HG03575 (cell line): Measurements from ENCODE around the gene SLC37A4.
A peak's percentile ranks its signal among the peaks of the same experiment; 100 is the strongest.
"Not testable (repeated sequence)": the region's sequence is repeated elsewhere in the genome, so short reads cannot be mapped to it uniquely, and the experiment has no call there.

Source experiments
- ATAC-seq: cut with Tn5 transposase; IDR thresholded peaks from one replicate; pipeline ENCODE4 v1.9.1; 2021; ENCODE audit not compliant: unreplicated experiment, insufficient number of reproducible peaks, low FRiP score; ENCODE audit errors: extremely low read depth

The SLC37A4 gene

DNA sequence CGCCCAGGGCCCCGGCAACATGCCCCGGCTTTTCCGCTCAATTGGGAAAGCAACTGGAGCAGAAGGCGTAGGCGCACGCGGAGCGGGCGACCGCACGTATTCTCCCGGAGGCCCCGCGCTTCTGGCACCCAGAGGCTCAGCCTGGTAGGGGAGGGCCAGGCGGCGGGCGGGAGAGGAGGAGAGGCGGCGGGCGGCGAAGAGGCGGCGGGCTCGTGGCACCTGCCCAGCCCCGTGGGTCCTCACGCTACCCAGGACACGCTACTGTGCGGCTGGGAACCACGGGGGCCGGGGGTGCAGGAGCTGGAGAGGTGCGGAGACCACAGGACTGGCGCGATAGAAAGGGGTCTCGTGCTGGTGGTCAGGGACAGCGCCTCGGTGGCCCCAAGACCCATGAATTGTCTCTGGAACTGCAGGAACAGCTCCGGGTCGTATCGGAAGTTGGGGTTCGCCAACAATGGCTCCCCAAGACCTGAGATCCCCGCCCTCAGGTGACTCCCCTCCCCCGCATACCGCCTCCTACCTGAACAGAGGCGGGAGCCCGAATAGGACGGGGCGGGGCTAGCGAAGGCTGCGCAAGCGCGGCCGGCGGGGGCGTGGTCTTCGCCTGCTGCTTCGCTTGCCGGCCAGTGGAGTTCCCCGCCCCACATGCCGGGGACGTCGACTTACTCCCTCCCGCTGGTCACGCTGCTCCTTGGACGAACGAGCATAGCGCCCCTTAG is at the start of gene SLC37A4:
Gene SLC37A4, minus strand, starts transcription at position 549 of the 719 bp plus-strand sequence.
- ATAC-seq, result peak; percentile 50

DNA sequence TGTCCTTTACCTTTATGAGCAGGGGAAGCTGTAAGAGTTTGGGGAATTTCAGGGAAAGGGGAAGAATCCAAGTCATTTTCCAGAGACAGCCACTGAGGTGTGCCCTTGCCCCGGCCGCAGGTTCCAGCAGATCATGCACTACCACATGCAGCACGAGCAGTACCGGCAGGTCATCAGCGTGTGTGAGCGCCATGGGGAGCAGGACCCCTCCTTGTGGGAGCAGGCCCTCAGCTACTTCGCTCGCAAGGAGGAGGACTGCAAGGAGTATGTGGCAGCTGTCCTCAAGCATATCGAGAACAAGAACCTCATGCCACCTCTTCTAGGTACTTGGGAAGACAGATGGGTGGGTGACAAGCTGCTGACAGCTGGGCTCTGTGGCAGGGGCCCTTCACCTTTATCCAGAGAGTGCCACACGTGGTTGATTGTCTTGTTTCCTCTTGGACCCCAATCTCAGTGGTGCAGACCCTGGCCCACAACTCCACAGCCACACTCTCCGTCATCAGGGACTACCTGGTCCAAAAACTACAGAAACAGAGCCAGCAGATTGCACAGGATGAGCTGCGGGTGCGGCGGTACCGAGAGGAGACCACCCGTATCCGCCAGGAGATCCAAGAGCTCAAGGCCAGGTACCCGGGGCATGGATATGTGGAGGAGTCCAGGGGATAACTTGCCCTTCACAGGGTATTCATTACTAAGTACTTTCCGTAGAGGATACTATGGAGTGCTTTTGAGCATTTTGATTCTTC is 48.2 kb upstream of the SLC37A4 start:
- no peak for ATAC-seq

DNA sequence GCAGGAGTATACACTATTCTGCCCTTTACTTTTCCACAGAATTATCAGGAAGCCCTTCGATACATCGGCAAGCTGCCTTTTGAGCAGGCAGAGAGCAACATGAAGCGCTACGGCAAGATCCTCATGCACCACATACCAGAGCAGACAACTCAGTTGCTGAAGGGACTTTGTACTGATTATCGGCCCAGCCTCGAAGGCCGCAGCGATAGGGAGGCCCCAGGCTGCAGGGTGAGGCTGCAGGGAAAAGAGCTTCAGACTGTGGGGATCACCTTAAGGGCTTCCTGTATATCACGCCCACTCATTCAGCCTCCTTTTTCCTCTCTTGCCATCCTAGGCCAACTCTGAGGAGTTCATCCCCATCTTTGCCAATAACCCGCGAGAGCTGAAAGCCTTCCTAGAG is 47.2 kb upstream of the SLC37A4 start:
- ATAC-seq, result no peak

DNA sequence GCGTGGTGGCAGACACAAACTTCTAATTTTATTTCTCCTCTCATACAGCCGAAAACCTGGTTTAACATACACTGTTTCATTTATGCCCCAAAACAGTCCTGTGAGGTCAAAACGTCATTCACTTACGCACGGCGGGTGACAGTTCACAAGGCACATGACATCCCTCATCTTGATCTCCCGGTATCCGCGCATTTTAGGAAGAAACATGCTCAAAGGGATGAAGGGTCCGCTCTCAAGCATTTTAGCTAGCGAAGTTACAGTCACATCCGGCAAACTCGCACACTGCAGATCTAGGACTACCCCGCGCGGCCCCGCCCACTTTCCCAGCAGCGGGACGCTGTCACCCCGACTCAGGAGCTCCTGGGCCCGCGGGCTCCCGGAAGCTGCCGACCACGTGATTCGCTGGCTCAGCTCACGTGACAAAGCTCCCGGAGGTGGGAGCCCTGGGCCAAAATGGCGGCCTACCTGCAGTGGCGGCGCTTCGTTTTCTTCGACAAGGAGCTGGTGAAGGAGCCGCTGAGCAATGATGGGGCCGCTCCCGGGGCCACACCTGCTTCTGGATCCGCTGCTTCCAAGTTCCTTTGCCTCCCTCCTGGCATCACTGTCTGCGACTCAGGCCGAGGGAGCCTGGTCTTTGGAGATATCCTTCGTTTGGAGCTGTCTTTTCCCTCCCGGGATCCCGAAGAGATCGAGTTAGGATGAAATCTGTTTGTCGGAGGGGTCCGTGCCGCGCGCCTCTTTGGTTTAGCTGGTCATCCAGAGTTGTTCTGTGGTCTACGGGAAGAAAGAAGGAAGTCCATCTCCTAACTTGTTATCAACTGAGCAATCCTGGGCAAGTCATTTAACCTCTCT is 36.9 kb upstream of the SLC37A4 start, which contains the start of gene VPS11:
Gene VPS11, plus strand, starts transcription at position 448 of the 852 bp plus-strand sequence. Its CDS starts 6 bp downstream, at position 454.
- peak; percentile 59 for ATAC-seq

DNA sequence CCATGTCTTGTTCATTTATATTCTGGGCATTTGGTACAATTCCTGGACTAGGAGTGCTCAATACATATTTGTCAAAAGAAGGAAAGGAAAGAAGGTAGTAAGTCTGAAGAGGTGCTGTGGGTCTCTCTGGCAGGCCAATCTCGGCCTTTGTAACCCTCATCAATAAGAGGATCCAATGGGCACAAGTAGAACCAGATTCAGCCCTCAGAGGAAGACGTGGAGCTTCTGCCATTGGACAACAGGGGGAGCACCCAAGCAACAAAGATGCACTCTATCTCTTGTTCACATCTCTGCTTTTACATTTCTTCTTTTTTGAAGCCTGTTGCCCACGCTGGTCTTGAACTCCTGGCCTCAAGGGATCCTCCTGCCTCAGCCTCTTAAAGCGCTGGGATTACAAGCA is 34.7 kb upstream of the SLC37A4 start:
- no peak for ATAC-seq

DNA sequence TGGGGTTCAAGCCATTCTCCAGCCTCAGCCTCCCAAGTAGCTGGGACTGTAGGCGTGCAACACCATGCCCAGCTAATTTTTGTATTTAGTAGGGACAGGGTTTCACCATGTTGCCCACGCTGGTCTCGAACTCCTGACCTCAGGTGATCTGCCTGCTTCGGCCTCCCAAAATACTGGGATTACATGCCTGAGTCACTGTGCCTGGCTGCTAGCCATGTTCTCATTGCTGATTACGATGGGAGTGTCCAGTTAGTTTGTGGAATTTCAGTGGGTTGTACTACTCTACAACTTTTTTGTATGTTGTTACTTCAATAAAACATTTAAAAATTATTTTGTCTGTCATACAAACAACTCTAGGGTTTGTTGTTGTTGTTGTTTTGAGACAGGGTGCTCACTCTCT is 32.1 kb upstream of the SLC37A4 start:
- ATAC-seq, result no peak

DNA sequence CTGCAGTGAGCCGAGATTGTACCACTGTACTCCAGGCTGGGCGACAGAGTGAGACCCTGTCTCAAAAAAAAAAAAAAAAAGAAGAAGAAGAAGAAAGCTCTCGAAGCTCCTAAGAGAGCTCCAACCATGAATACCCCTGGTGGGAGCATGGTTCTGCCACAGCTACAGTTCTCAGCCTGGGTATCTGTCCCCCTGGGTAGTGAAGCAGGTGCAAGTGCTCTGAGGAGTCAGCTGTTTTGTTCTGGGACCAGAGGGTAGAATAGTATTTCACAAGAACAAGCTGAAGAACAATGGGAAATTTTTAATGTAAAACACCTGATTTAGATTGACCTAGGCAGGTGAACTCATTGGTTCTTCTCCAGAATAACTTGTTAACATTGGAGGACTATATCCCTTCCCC is 30.6 kb upstream of the SLC37A4 start:
- no peak for ATAC-seq

DNA sequence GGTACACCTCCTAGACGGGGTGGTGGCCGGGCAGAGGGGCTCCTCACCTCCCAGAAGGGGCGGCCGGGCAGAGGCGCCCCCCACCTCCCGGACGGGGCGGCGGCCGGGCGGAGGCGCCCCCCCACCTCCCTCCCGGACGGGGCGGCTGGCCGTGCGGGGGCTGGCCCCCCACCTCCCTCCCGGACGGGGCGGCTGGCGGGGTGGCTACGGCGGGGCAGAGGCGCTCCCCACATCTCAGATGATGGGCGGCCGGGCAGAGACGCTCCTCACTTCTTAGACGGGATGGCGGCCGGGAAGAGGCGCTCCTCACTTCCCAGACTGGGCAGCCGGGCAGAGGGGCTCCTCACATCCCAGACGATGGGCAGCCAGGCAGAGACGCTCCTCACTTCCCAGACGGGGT is 28.5 kb upstream of the SLC37A4 start:
- not testable (repeated sequence) for ATAC-seq

DNA sequence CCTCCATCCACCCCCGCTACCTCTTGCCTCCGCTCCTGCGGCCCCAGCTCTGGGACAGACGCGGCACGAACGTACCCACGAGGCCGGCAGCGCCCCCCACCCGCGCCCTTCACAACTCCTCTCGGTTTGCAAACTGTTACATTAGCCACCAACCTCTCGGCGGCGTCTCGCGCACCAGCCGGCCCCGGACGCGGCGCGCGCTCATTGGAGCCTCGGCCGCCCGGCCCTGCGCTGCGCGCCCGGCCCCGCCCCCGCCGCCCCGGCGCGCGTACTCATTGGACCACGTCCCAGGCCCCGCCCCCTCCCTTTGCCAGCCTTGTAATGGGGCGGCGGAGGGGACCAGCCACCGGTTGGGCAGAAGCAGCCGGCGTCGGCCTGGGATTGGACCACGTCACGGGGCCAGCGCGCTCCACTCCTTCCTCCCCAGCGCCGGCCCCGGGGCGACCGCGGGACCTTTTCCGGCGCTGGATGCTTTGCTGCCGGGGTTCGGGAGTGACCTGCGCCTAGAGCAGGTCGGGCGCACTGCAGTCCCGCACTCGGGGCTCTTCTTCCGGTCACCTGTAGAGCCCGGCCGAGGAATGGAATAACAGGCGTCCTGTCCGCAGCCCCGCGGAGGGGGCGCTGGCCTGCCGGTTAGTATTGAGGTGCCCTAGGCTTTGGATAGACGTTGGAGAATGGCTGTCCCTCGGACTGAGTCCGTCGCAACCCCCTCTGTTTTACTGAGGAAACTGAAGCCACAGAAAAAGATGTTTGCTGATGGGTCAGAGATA is 26.5 kb upstream of the SLC37A4 start, which contains the start of gene HYOU1:
Gene HYOU1, minus strand, starts transcription at position 206 of the 770 bp plus-strand sequence. CDS start 1,045 bp downstream, outside the sequence.
- ATAC-seq, result peak; percentile 42

DNA sequence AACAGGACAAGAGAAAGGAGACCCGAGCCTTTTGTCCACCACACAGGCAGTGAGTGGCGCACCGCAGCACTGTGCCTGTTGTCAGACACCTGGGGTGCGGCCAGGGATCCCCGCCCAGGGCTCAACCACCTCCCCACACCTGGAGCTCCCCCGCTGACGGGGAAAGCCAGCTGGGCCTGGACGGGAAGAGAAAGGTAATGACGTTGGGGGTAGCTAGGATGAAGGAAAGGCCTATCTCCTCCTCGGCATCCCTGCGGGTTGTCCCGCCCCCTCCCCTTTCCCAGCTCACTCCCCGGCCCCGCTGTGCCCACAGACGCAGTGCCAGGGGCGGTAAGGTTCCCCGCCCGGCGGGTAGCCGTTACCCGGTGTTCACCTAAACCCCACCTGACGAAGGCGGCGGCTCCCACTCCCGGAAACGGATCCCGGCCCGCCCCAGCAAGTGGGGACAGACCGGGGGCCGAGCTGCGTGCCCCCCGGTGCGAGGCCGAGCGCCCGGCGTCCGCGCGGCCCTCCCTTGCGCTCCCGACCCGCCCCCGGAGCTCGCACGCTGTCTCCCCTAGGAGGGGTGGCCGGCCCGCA is 25.8 kb upstream of the SLC37A4 start:
- ATAC-seq, result no peak

DNA sequence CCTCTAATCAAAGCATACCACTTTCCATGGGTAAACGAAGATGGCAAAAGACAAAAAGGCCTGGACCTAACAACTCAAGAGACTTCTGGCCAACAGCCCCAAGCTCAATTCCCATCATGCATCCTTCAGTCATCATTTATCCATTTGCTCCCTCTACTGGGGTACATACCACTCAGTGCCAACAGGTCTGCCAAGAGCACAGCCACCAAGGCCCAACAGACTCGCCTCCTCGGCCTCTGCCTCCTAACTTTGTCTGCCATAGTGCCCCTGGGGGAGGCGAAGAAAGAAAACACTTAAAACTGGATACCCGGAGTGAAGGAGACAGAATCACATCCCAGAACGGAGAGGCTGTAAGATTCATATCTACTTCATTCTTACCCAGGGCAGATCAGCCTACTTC is 25.2 kb upstream of the SLC37A4 start:
- ATAC-seq, result no peak

DNA sequence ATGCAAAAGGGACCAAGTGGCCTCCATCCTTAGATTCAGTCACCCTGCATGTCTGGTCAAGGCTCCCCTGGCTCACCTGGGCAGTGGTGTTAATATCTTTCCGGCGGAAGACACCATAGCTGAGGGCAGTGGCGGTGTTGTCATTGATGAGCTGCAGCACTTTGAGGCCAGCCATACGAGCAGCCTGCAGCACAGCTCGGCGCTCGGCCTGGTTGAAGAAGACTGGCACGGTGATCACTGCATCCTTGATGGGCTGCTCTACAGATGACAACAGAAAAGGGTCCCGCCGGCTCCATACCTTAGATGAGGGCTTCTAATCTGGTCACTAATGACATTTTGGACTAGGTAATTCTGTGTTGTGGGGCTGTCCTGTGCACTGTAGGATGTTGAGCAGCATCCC is 23.7 kb upstream of the SLC37A4 start:
- no peak for ATAC-seq

DNA sequence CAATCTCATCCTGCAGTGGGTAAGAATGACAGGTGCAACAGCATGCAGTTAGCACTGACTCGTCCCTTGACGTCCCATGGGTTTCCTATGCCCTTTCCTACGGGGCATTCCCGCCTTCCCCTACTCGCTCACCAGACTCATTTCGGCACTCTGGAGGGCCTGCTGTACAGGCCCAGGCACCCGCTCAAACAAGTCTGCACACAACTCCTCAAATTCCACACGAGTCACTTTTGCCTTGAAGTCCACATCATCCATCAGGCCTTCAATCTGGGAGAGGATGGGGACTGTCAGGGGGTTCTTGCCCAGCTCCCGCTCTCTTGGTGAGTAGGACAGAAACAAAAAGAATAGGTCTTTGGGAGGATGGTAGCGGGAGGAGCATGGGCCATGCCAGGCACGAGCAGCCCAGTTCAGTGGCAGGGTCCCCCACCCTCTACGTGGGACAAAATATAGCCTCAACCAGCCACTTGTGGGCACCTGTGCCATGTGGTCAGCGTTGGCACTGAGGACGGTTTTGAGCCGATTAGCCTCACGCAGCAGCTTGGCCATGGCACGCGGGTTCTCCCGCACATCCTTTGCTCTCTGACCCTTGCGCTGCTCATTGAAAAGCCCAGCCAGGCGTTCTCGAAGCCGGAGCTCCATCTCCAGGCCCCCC is 21.6 kb upstream of the SLC37A4 start:
- ATAC-seq, result no peak

DNA sequence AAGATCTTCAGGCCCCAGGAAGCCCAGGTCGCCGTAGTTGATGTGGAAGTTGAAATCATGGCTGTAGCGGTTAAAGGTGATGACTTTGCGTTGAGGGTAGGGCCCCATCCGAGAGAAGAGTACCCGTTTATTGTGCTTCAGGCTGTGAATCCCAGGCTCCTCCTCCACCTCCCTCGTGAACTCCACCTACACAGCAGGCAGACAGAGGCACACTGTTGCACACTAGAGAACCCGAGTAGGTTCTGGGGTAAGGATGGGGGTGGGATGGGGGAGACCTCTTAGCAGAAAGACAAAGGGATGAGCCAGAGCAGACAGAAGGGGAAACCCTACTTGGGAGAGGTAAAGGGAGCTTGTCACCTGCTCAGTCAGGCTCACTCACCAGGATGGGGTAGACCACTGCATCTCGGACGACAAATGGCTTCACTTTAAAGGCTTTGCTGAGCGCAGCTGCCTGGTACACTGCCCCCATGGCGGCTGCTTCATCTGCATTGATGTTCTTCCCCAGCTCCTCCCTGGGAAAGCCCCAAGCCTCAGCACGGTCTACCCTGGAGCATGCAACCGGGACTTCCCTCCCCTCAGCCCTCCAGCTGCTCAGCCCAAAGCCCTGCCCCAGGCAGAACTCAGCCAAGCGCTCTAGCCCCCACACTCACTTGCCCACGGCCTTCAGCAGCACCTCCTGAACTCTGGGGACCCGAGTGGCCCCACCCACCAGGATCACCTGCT is 20.9 kb upstream of the SLC37A4 start:
- no peak for ATAC-seq

DNA sequence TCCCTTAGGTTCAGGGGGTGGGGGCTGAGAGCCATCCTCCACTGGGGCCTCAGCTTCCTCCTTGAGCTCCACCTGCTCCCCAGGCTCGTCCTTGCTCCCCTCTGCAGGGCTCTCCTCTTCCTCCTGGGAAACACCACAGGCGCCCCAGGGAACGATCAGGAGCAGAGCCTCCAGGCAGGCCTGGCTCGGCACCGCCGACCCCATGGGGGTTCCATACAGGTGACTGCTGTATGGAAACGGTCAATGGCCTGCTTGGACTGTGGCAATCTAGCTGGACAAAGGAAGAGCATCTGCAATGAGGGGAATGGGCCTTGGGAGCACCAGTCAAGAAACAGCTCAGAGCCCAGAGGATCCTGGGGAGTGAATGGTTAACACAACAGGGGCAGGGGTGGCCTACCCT is 18.4 kb upstream of the SLC37A4 start:
- ATAC-seq, result no peak

DNA sequence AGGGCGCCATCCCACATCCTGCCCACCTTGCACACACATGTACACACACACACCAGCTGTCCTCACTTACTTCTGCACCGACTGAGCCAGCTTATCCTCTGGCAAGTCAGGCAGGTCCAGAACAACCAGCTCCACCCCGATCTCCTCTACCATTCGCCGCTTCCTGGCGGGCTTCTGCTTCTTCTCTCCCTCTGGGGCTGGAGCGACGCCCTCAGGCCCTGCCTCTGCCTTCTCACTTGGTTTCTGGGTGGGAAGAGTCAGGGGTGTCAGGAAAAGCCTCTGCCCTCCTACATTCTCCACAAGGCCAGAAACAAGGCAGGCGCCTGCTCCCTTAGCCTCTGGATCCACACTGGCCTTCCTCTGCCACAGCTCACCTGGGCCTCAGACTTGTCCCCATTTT is 18.0 kb upstream of the SLC37A4 start:
- ATAC-seq, result no peak

DNA sequence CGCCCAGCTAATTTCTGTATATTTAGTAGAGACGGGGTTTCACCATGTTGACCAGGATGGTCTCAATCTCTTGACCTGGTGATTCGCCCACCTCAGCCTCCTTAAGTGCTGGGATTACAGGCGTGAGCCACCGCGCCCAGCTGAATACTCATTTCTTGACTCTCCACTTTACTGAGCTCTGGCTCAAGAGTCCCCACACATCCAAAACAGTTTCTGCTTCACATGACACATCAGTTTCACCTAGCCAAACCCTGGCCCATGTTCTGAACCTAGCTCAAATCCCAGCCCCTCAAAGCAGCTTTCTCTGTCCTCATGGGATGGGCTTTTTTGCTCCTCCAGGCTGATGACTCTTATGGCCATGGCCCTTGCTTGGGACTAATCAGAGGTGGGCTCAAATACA is 16.5 kb upstream of the SLC37A4 start:
- ATAC-seq, result no peak
